NCI-H345 treated with DMSO at 0.1 percent for 48 hours (cell line): ENCODE results near the gene GBP4.

ENCODE experiments used
- DNase-seq: peaks from one replicate; lab custom pipeline; 2025; ENCODE audit not compliant: unreplicated experiment; lab: John Stamatoyannopoulos, UW

GBP4 gene

GRCh38 chr1:89172468-89173143, 26.1 kb downstream of the GBP4 start:
- no peak for DNase-seq

GRCh38 chr1:89171067-89171438, 27.7 kb downstream of the GBP4 start:
- no peak for DNase-seq

GRCh38 chr1:89170170-89171066, 28.3 kb downstream of the GBP4 start:
- DNase-seq, result no peak

- no peak for DNase-seq
Observed at GRCh38 chr1:89169166-89169565, 29.6 kb downstream of the GBP4 start.

- peak; percentile 2 for DNase-seq
Observed at GRCh38 chr1:89167590-89168230, 31.0 kb downstream of the GBP4 start.

- DNase-seq, result no peak
Observed at GRCh38 chr1:89166705-89167104, 32.0 kb downstream of the GBP4 start.

GRCh38 chr1:89165811-89166210, 32.9 kb downstream of the GBP4 start:
- DNase-seq, result no peak

GRCh38 chr1:89151047-89151446, 47.7 kb downstream of the GBP4 start:
- no peak for DNase-seq

- no peak for DNase-seq
Observed at GRCh38 chr1:89149976-89150375, 48.8 kb downstream of the GBP4 start.

GRCh38 chr1:89149229-89149628, 49.5 kb downstream of the GBP4 start:
- no peak for DNase-seq

- DNase-seq, result no peak
Observed at GRCh38 chr1:89147678-89148658, 50.8 kb downstream of the GBP4 start.

- no peak for DNase-seq
Observed at GRCh38 chr1:89146721-89147120, 52.0 kb downstream of the GBP4 start.

GRCh38 chr1:89143484-89143883, 55.3 kb downstream of the GBP4 start:
- no peak for DNase-seq

GRCh38 chr1:89142160-89142559, 56.6 kb downstream of the GBP4 start:
- DNase-seq, result no peak

- DNase-seq, result no peak
Observed at GRCh38 chr1:89133747-89134146, 65.0 kb downstream of the GBP4 start.
